Measurements from ENCODE around the gene XYLT1. TPM values are rescaled to one million over a fixed set of nuclear protein-coding genes. Genes with fewer than 3 reads are reported as not detected.

The XYLT1 gene
- total RNA-seq, 4 donors from 2014 or later: 5.6 to 14.9 (median 10.8) TPM

DNA sequence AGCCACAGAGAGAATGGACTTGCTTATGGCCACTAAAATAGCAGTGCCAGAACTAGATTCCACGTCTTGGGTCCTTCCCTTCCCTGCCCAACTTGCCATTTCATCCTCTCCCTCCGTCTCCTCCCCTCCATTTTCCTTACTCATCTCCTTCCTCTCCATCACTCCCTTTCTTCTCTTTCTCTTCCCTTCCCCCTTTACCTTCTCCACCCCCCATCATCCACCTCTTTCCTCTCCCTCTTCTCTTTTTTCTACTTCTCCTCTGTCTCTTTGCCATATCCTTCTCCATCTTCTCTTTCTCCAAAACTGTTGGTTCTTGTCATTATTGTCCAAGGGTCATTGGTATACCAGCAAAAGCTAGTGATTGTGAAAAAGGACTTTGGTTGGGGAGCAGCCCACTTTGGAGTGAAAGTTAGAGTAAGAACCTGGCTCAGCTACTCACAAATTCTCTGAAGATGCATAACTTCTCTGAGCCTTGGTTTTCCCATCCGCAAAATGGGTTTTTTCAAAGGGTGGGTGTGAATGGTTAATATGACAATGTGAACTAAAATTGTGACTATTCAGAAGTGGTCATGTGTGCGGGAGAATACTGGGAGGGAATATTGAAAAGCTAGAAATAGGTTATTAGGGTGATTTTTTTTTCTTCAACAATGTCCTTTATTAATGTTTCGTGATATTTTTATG, 393.8 kb downstream of the XYLT1 start:
- H3K27ac ChIP-seq: no peak overlapping the region
- TF ChIP-seq, protein P1, sequence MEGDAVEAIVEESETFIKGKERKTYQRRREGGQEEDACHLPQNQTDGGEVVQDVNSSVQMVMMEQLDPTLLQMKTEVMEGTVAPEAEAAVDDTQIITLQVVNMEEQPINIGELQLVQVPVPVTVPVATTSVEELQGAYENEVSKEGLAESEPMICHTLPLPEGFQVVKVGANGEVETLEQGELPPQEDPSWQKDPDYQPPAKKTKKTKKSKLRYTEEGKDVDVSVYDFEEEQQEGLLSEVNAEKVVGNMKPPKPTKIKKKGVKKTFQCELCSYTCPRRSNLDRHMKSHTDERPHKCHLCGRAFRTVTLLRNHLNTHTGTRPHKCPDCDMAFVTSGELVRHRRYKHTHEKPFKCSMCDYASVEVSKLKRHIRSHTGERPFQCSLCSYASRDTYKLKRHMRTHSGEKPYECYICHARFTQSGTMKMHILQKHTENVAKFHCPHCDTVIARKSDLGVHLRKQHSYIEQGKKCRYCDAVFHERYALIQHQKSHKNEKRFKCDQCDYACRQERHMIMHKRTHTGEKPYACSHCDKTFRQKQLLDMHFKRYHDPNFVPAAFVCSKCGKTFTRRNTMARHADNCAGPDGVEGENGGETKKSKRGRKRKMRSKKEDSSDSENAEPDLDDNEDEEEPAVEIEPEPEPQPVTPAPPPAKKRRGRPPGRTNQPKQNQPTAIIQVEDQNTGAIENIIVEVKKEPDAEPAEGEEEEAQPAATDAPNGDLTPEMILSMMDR (IDR thresholded peaks at IDR 0.05): no peak
- TF ChIP-seq POLR2A (IDR thresholded peaks at IDR 0.05): no peak

DNA sequence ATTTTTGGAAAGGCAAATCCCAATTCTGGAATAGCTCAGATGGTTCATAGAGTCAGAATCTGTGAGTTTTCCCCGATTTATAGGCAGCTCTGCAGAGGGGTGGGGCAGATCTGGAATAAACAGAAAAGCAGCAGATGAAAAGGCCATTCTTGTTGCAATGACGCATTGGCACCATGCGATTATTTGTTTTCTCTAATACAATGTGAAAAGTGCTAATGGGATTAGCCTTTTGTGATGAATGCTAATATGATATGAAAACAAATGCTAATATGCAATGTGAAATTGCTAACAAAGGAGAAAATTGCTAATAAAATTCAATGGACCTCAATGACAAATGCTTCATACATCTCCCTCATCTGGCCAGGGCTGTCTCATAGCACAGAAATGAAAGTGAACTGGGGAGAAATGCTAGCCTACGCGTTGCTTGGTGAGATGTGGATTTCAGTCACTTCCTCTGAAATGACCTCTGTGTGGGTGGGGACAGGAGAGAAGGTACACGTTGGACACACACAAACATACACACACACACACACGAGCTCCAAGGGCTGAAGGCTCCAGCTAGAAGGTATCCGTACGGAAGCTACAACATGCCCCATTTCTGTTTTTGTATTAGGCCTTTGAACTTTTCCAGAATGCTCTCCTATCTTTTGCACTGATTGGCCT, 394.5 kb downstream of the XYLT1 start:
- intact Hi-C loops (cut with DNase I): no loop called here
- Histone ChIP-seq H3K36me3 (no peaks in the 10 kb centered on the region), H3K9me3 (no peaks in the 10 kb centered on the region), H3K4me1 (no peaks in the 10 kb centered on the region), H3K27ac (no peak overlapping the region), H3K4me3 (replicated peaks in 1 of 3) (no peak overlapping the region), H3K27me3 (no peaks in the 10 kb centered on the region)
- no peak for DNase-seq
- TF ChIP-seq POLR2A (IDR thresholded peaks at IDR 0.05): no peak
- TF ChIP-seq, protein P1 (IDR thresholded peaks at IDR 0.05): no peak
- WGBS, 2 donors: 63 to 66% methylated on average over 9 of the region's 9 CpGs

More for the DNA sequence above, 393.8 kb downstream of the XYLT1 start:
- intact Hi-C loops (cut with DNase I): no loop called here
- Histone ChIP-seq H3K4me3 (replicated peaks in 1 of 3) (no peak overlapping the region), H3K9me3 (no peaks in the 10 kb centered on the region), H3K27me3 (no peaks in the 10 kb centered on the region), H3K4me1 (no peaks in the 10 kb centered on the region), H3K36me3 (no peaks in the 10 kb centered on the region)
- DNase-seq: no peak
- WGBS, 2 donors: 88 to 89% methylated on average over 5 of the region's 5 CpGs

DNA sequence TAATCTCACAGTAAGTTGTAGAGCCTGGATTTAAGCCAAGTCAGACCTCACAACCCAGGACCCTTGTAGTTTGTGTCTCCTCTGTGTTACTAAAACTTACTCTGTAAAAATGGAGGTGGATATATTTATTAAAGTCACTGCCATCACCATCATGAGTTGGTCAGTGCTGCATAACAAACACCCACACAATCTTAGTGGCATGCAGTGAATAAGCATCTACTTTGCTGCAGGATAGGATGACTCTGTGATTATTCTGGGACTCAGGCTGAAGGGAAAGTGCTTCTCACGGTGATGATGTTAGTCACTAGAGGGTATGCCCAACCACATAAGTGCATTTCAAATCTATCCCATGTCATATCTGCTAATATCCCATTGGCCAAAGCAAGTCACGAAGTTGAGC, 398.7 kb downstream of the XYLT1 start:
- H3K36me3 ChIP-seq: no peaks in the 10 kb centered on the region
- TF ChIP-seq, protein P1 (IDR thresholded peaks at IDR 0.05): no peak
- no peak for TF ChIP-seq POLR2A (IDR thresholded peaks at IDR 0.05)
- no peaks in the 10 kb centered on the region for H3K4me1 ChIP-seq
- DNase-seq: no peak
- intact Hi-C loops (cut with DNase I): no loop called here
- H3K4me3 ChIP-seq (replicated peaks in 1 of 3): no peak overlapping the region
- H3K27ac ChIP-seq: no peak overlapping the region
- H3K9me3 ChIP-seq: no peaks in the 10 kb centered on the region
- 80 to 91% methylated on average over 2 of the region's 2 CpGs for WGBS, 2 donors
- no peaks in the 10 kb centered on the region for H3K27me3 ChIP-seq

DNA sequence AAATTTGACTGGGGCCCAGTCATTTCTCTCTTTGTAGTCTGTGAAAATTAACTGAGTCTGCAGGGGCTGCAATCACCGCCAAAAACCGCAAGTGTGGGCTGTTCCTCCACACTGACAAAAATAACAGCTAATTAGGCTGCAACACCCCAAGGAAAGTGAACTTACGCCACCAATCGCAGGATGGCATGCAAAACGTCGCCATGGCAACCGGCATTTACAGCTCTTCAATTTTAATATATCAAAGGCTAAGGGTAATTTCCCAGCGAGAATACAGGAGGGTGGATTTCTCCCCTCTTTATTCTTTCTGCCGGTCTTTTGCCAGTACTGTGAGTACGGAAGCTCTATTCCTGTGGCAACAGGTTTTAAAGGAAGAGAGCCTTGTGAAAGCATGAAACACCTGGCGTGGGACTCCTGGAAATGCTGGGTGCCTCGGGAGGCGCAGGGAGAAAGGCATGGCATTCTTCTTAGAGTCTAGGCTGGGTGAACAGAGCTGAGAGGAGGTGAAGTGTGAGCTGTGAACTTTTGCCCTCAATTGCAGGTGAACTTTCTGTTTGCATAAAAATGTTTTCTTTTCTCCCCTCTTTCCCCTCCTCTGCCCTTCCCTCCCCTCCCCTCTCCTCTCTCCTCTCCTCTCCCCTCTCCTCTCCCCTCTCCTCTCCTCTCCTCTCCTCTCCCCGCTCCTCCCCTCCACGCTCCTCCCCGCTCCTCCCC, 399.7 kb downstream of the XYLT1 start:
- no peaks in the 10 kb centered on the region for H3K27me3 ChIP-seq
- no peaks in the 10 kb centered on the region for H3K4me1 ChIP-seq
- intact Hi-C loops (cut with DNase I): no loop called here
- peak; percentile 3 to 5 for DNase-seq
- no peaks in the 10 kb centered on the region for H3K9me3 ChIP-seq
- no peak overlapping the region for H3K4me3 ChIP-seq (replicated peaks in 1 of 3)
- no peak overlapping the region for H3K27ac ChIP-seq
- TF ChIP-seq, protein P1 (IDR thresholded peaks at IDR 0.05): no peak
- no peak for TF ChIP-seq POLR2A (IDR thresholded peaks at IDR 0.05)
- 45 to 54% methylated on average over 15 to 16 of the region's 16 CpGs for WGBS, 2 donors
- H3K36me3 ChIP-seq: no peaks in the 10 kb centered on the region

DNA sequence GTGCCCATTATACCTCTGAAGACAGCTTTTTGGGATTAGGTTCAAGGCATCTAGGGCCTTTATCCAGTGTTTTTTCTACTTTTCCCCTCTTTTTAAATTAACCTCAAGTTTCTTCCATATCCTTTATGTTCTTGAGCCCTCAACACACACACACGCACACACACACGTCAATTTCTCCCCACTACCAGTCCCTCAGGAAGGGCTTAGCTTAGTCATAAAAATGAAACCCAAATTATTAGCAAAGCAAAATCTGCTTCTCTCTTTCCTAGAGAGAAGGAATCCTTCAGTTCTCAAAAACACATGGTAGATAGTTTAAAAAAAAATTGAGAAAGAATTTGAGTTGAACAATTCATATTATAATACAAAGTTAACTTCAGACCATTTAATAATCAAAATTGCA, 401.1 kb downstream of the XYLT1 start:
- 82% methylated on average over 2 of the region's 2 CpGs for WGBS, 2 donors
- H3K27ac ChIP-seq: no peak overlapping the region
- no peak for DNase-seq
- H3K4me3 ChIP-seq (replicated peaks in 1 of 3): no peak overlapping the region
- no peaks in the 10 kb centered on the region for H3K9me3 ChIP-seq
- intact Hi-C loops (cut with DNase I): no loop called here
- no peaks in the 10 kb centered on the region for H3K27me3 ChIP-seq
- no peak for TF ChIP-seq POLR2A (IDR thresholded peaks at IDR 0.05)
- no peaks in the 10 kb centered on the region for H3K4me1 ChIP-seq
- H3K36me3 ChIP-seq: no peaks in the 10 kb centered on the region

Data from thyroid gland (tissue), 4 donors.